HG02970 (cell line): ENCODE measurements around the gene CHAT.

Source experiments
- ATAC-seq: cut with Tn5 transposase; IDR thresholded peaks from one replicate; pipeline ENCODE4 v1.9.1; 2021; ENCODE audit warnings: mild to moderate bottlenecking, moderate library complexity, moderate number of reproducible peaks; ENCODE audit not compliant: unreplicated experiment, low FRiP score

Gene CHAT

DNA sequence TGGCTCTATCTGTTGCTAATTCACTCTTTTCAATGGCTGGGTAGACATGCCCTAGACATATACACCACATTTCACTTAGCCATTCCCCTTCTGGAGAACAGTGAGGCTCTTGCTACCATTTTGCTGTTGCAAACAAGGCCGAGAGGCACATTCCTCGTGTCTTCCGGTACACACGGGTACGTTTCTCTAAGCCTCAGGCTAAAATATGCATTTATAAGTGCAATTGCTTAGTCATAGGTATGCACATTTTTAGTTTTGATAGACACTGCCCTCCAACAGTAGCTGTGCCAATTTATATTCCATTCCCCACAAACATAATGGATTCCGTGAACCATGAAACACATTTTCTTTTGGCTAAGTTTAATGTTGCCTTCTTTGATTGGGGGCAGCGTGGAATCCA lies 13.2 kb downstream of the CHAT start:
- no peak for ATAC-seq

GRCh38 chr10:49627644-49628247 lies 13.9 kb downstream of the CHAT start:
- no peak for ATAC-seq

DNA sequence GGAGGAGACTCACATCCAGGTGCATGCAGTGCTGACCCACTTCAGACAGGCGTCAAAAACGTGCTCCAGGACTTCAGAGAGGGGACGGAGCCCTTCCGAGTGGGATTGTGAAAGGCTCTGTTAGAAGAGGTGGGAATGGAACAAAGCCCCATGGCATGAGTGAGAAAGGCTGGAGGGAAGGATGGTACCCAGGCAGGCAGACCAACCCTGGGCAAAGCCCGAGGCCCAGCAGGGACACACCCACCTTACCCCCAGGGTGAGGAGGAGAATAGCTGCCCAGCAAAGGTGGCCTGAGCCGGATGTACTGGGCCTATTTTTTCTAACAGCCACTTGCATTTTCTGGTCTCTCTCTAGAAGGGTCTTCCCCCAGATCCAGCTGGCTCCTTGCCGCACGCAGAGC lies 14.8 kb downstream of the CHAT start:
- ATAC-seq = no peak

DNA sequence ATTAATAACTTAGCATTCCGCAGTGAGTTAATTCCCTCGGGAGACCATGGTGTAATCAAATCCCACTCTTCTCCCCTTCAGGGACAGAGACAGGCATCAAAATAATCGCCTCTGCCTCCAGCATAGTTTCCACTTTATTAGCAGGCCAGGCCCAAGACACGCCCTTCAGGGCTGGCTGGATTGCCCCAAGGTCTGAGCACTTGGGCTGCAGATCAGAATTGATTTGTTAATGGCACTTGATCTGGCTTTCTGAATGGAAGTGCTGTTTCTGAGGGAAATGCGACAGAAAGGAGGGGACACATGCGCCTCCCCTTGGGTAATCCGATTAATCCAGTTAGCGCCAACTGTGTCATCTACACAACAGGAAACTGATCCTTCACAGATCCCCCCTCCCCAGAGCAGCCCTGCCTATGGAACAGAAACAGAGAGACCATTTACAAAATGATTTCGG lies 15.6 kb downstream of the CHAT start:
- ATAC-seq = no peak

GRCh38 chr10:49631975-49632374 lies 18.1 kb downstream of the CHAT start:
- no peak for ATAC-seq

GRCh38 chr10:49632406-49633317 lies 18.8 kb downstream of the CHAT start:
- ATAC-seq = no peak

GRCh38 chr10:49633327-49634068 lies 19.7 kb downstream of the CHAT start:
- ATAC-seq = no peak

DNA sequence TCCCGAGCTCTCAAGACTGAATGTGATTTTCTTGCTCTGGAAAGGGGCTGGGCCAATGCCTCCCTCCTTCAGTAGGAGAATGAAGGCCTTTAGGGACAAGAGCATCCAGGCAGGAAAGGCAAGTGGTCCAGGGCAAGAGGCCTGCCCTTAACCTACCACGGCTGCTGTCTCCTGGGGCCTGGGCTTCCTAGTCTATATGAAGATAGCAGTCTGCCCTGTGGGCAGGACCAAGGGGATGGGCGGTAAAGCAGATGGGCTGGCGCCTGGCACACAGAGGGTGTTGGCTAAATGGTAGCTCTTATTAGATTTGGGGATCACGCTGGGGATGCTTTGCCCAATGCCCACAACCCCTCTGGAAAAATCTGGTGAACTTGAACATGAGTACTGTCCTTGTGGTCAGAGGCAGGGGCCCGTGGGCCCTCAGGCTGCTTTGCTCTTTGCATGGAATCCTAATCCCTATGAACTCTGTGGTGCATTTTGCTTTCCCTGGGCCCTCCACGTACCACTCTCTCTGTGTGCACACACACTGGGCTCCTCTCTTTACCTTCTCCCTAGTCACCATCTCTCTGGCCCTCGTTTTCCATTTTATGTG lies 20.3 kb downstream of the CHAT start:
- ATAC-seq = no peak

GRCh38 chr10:49642311-49642710 lies 28.5 kb downstream of the CHAT start:
- no peak for ATAC-seq

GRCh38 chr10:49643241-49644034 lies 29.6 kb downstream of the CHAT start:
- no peak for ATAC-seq

GRCh38 chr10:49644035-49644646 lies 30.3 kb downstream of the CHAT start:
- no peak for ATAC-seq

GRCh38 chr10:49645417-49645816 lies 31.6 kb downstream of the CHAT start:
- ATAC-seq = no peak

- ATAC-seq = no peak
Measured at GRCh38 chr10:49645871-49646870, 32.3 kb downstream of the CHAT start.

- ATAC-seq = no peak
Measured at GRCh38 chr10:49647554-49647953, 33.7 kb downstream of the CHAT start.

GRCh38 chr10:49647985-49648795 lies 34.4 kb downstream of the CHAT start:
- no peak for ATAC-seq

GRCh38 chr10:49649294-49649693 lies 35.5 kb downstream of the CHAT start:
- ATAC-seq = no peak

- ATAC-seq = no peak
Measured at GRCh38 chr10:49649936-49650723, 36.3 kb downstream of the CHAT start.
